Daoy (cell line): ENCODE measurements around the gene CCND2. TPM values are rescaled to one million over a fixed set of nuclear protein-coding genes. Genes with fewer than 3 reads are reported as not detected.

ENCODE experiments used
- DNase-seq: peaks from one replicate; pipeline ENCODE4 v3.0.0-alpha.2; 2015; ENCODE audit warnings: low read depth
- total RNA-seq: library from RNA; depleted of rRNA; stranded (reverse); fragments of >200 nt; shearing (Covaris generic); gene quantifications from 2 replicates; pipeline ENCODE4 v1.2.3, GENCODE V29; 2014

The CCND2 gene
- total RNA-seq, 1 experiment from 2014 or later = 44.1 TPM

- no peak for DNase-seq
These were observed 17.3 kb upstream of the CCND2 start for GRCh38 chr12:4256043-4256826.

- DNase-seq = no peak
These were observed 16.1 kb upstream of the CCND2 start for GRCh38 chr12:4257442-4257841.

DNA sequence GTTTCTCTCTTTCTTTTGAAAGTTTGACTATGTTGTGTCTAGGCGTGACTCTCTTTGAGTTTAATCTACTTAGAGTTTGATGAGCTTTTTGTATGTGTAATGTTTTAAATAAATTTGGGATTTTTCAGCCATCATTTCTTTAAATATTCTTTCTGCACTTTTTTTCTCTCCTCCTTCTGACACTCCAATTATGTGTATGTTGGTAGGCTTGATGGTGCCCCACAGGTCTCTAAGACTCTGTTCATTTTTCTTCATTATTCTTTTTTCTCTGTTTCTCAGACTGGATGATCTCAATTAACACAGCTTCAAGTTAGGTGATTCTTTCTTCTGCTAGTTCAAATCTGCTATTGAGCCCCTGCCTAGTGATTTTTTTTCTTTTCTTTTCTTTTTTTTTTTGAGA, 14.5 kb upstream of the CCND2 start:
- DNase-seq = no peak

GRCh38 chr12:4261655-4262054, 11.9 kb upstream of the CCND2 start:
- no peak for DNase-seq

DNA sequence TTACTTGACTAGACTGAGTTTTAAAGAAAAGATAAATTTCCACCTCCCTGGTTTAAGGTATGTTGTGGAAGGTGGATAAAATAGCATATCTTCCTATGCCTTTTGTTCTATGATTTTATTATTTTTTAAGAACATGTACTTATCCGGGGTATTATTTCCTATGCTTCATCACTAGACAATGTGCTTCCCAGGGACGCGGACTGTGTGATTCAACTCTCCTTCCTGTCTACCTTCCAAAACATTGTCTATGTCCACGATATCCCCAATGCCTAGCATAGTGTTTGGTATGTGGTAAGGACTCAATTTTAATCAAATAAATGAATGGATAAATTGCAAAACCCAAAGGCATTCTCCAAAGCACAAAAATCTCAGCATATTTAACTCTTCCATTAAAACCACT, 8.3 kb upstream of the CCND2 start:
- DNase-seq = peak; percentile 59

DNA sequence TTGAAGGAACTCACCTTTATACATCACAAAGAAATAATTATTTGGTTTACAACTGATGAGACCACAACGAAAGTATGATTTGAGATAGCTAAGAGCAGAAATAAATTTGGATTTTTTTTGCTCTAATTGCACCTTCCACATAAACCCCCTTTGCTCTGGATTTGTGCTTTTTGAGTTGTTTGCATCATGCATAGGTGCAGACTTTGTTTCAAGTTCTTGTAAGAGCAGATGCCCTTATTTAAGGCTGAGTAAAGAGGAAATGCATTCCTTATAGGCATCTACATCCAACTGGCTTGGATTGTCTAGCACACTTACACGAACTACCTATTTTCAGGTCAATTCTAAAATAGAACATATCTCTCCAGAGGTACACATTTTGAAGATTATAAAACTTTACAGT, 6.6 kb upstream of the CCND2 start:
- no peak for DNase-seq

GRCh38 chr12:4267704-4268328, 5.7 kb upstream of the CCND2 start:
- no peak for DNase-seq

GRCh38 chr12:4268329-4269181, 5.0 kb upstream of the CCND2 start:
- DNase-seq = no peak

DNA sequence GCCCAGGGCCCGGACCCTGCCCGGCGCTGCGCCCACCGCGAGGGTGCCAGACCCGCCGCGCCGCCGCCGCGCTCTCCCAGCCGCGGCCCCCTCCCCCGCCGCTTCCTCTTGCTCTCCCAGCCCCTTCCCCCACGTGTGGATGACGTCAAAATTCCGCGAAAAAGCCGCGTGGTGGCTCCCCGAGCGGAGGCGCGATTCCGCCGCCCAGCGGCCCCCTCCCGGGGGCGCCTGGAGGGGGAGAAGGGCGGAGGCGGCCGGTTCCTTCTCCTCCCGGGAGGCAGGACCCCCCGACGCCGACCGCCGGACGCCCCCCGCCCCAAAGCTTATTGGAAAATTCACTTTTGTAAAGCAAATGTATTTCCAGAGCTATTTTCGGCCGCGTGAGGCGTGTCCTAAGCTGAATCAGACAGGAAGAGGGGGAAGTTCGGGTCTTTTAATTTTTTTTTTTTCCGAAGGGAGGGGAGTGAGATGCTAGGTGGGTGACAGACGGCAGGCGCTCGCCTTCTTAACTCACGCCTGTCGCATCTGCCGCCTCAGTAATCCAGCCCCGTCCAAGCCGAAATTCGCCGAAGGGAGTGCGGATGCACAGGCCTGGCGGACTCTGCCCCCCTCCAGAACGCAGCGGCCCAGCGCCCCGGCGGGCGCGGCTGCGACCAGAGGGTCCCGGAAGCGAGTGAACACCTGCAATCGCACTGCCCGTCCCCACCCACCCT, 4.1 kb upstream of the CCND2 start:
- peak; percentile 89 for DNase-seq

DNA sequence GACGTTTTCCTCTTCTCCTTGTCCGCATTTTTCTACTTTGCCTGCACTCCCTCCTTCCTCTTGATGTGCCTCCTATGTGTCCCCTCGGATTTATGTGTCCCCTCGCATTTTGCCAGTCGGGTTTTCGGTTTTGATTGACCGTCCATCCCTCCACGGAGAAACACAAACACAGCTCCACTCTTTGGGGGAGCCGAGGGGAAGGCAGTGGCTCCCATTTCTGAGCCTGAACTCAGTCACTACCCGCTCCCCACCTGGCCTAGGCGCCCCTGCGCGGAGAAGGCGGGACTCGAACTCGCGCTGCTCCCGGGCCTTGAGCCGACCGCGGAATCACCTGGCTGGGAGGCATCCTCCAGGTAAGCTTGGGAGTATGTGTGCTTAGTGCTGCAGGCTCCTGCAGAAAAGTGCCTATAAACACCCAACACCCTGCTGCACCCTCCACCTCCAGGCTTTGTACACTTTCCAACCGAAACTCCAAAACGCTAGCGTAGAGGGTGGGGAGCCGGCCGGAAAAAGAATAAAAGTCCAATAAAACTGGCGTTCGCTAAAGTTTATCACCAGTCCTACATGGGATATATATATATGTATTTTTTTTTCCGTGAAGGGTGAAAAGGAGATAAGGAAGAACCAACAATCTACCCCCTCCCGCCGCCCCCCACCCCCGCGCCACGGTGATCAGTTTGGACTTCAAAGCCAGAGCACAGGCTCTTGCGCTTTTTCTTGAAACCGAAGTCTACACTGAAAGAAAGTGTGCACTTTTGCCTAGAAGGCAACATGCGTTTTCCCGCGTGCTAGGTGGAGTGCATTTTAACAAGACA, 3.3 kb upstream of the CCND2 start:
- no peak for DNase-seq

DNA sequence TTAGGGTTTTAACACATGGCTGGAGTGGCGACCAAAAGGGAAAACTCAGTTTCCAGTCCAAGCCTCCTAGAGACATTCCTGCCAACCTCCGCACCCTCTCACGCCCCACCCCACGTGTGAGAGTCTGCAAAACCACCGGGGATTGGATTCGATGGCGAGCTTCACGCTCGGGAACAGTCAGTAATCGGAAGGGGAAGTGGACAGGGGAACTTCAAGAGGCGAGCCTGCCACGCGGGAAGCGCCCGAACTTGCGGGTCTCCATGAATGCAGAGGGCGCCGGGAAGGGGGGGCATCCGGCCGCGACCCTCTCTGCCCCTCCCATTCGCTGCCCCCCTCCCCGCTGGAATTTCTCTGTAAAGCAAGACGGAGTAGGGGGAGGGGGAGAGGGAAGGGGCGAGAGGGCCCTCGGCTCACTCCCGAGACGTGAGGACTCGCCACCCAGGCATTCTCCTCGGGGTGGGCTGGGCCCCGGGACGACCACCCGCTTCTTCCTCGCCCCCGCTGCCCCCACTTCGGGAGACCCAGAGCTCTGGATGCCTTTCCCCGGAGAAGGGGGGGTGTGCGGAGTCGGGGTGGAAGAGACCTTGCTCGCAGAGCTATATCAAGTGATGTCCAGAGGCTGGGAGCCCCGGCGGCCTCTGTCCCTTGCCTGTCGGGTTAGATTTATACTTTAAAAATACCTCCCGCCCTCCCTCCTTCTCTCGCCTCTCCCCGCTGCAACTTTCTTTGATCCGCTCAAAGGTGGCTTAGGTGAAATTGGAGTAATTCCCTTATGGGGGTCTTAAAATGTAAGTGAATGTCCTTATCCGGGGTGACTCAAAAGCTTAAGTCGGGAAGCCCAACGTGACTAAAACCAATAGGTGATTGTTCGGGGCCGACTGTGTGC, 2.5 kb upstream of the CCND2 start:
- peak; percentile 63 for DNase-seq

DNA sequence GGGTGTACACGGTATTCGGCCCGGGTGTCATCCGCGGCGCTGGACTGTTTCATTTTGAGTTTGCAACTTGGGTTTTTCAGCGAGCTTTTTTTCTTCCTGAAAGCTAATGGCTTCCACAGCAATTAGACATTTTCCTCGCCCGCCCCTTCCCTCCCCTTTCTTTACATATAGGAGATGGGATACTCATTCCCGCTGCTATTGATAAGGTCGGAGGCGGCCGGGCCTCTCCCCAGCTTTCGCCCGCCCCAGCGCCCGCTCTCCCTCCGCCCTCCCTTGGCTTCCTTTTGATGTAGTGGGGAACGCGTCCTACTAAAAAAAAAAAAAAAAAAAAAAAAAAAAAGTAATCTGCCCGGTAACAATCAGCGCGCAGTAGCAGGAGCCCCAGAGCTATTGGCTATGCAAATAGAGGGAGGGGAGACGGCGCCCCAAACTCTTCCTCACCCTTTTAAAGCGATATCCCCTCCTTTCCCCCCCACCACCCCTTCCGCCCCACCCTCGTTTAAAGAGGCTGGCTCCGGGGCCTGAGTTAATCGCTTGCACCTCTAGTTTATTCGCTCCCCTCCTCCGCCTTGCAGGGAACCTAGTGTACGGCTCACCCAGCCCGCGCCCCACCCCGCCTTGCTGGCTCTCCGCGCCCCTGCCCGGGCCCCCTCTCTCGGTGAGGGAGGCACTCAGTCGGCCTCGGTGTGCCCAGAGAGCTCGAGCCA, 1.7 kb upstream of the CCND2 start:
- DNase-seq = peak; percentile 81

GRCh38 chr12:4272424-4273272, 914 bp upstream of the CCND2 start:
- peak; percentile 75 for DNase-seq

DNA sequence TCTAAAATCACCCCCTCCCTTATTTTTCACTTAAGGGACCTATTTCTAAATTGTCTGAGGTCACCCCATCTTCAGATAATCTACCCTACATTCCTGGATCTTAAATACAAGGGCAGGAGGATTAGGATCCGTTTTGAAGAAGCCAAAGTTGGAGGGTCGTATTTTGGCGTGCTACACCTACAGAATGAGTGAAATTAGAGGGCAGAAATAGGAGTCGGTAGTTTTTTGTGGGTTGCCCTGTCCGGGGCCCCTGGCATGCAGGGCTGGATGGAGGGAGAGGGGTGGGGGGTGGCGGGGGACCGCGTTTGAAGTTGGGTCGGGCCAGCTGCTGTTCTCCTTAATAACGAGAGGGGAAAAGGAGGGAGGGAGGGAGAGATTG, 300 bp upstream of the CCND2 start:
- DNase-seq = no peak

DNA sequence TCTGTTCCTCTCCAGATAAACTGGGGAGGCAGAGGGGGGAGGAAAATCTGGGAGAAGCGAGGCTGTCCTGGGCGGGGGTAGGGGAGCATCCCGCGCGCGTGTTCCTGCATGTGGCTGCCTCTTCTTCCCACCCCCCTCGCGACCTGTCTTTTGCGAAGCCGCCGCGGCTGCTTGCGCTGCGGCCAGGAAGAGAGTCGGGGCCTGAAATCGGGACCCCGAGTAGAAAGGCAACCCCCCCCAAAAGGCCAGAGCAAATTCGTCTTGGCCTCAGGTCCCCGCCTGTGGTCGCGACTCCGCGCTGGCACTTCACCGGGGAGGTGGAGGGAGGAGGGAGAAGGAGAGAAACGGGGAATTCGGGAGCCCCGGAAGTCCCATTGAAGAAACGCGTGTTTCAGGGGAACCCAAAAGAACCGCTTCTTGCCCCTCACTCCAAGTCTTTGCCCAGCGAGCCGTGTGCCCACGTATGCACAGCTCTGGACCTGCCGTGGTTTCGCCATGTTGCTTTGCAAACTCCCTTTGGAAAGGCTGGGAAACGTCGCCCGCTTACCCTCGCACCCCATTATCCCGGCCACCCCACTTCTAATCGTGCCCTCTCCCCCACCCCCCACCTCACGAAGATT, 944 bp downstream of the CCND2 start:
- DNase-seq = peak; percentile 46

DNA sequence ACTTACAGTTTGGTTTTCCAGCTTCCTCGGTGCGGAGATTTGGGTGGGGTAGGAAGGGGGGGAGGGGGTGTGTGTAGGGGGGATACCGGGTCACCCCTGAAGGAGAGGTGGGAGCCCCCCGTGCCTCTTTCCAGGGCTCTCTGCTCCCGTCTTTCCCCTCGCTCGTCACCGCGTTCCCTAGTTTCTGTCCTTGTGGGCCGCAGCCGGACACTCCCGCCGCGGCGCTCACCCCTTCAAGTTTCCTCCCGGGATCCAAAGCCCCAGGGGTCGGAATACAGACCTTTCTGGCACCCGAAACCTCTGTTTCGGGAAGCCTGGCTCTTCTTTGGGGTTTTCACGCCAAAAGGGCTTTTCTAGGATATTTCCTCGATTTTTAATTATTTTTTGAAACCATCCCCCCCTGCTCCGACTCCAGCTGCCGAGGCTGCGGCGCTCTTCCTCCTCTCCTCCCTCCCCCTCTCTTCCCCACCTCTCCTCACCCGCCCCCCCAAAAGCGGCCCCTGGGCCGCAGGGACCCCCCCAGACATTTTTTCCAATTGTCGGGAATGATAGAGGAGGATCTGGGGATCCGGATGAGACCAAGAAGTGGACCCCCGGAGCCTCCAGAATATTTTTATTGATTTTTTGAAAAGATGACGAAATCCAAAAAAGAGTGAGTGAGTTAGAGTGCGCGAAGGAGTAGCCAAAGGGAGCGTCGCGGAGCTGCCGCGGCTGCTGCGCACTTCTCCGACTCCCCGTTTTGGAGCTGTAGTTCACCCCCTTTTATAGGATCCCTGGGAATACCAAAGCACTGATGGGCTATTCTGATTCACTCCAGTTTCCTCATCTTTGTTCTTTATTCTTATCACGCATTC, 1.7 kb downstream of the CCND2 start:
- peak; percentile 47 for DNase-seq

GRCh38 chr12:4275870-4276301, 2.3 kb downstream of the CCND2 start:
- DNase-seq = peak; percentile 37
